OCI-LY1 (cell line): Measurements from ENCODE around the gene RNASE4.

Source experiments
- CTCF ChIP-seq: fragments of 200-600 bp; sonication (generic), shearing (Covaris generic); IDR thresholded peaks from 2 replicates; pipeline ENCODE4 v1.5.1; 2017; ENCODE audit warnings: mild to moderate bottlenecking, antibody characterized with exemption, low read length, moderate library complexity, mixed read lengths
- EZH2 ChIP-seq: fragments of 200-600 bp; sonication (generic), shearing (Covaris generic); IDR thresholded peaks from 2 replicates; pipeline ENCODE4 v1.8.0; 2017; ENCODE audit warnings: borderline replicate concordance, mixed run types, mild to moderate bottlenecking, antibody characterized with exemption, low read length, moderate library complexity, mixed read lengths

- TF ChIP-seq CTCF, result no peak
- no peak for TF ChIP-seq EZH2
These were observed 61.4 kb downstream of the RNASE4 start, which contains the start of gene EDDM3A for GRCh38 chr14:20745571-20746358.
